ENCODE measurements around the gene GSTT4.
"Not testable (repeated sequence)": the region's sequence is repeated elsewhere in the genome, so short reads cannot be mapped to it uniquely, and the experiment has no call there.

GSTT4 gene

DNA sequence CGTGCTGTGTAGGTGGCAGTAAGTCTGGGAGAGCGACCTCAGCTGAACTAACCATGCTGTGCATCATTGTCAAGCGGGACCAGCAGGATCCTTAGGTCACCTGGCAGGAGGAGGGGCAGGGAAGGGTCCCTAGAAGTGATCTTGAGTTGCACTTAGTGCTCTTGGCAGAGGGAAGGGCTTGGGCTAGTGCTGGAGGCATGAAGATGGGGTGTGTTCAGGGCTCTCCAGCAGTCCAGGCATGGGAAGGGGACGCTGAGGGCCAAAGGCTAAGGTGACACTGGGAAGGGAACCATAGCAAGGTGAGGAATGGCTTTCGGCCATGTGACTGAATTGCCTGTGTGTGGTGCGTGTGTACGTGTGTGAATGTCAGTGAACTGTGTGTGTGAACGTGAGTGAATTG, 19.2 kb downstream of the GSTT4 start:
- not testable (repeated sequence) for DNase-seq

GRCh38 chr22:23984430-23984829, 20.8 kb downstream of the GSTT4 start:
- peak; percentile 4 for DNase-seq

DNA sequence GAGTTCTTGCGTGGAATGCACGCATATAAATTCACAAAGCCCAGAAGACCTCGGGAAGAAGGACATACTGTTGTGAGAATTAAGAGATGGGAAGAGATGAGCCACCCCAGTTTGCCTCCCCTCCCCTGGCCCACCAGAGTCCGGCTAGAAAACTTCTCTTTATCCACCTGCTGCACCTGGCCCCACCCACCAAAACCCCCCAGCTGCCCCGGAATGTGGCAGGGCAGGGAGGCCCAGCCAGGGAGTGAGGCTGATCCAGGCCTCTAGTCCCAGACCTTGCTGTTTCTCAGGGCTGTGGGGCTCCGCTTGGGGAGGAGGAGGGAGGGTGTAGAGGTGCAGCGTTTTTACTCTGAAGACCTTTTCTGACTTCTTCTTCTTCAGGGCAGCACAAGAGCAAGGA, 24.7 kb downstream of the GSTT4 start:
- DNase-seq, result not testable (repeated sequence)

DNA sequence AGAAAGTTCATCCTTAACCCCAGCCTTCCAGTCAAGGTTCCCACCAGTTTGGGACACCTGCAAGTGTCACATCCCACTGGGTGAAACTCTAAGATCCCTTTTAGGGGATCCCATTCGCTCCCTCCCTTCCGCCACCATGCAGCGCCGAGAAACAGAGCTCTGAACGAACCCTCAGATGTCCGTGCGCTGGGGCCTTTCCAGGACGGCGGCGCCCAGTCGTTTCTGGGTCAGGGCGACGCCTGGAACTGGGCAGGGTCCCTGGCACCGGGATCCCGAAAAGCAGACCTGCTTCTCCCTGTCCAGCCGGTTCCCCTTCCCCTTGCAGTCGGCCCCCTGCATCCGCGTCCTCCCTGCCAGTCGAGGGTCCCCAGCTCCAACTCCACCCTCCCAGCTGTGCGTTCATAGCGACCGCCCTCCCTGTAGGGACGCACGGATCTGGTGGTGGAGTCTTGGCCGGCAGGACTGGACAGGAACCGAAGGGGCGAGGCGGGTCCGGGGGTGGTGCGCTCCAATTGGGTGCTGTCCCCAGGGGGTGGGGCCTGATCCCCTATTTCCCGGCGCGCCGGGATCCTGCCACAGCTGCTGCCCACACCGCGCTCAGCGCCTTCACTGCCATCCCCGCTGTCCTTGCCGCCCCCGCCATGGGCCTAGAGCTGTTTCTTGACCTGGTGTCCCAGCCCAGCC, 25.6 kb downstream of the GSTT4 start, which contains the start of gene GSTT2:
Gene GSTT2 (plus strand): TSS at position 578 of the 684 bp plus-strand sequence.
- not testable (repeated sequence) for DNase-seq

GRCh38 chr22:23977304-23977703, 27.9 kb downstream of the GSTT4 start:
- not testable (repeated sequence) for DNase-seq

- not testable (repeated sequence) for DNase-seq
Observed at GRCh38 chr22:23974836-23975352, 30.4 kb downstream of the GSTT4 start.

- DNase-seq, result not testable (repeated sequence)
Observed at GRCh38 chr22:23974345-23974744, 30.9 kb downstream of the GSTT4 start, which contains the start of gene DDT. Gene DDT (minus strand): TSS chr22:23974441. CDS start chr22:23974414, 27 bp downstream.

GRCh38 chr22:23971927-23972326, 33.3 kb downstream of the GSTT4 start:
- not testable (repeated sequence) for DNase-seq

DNA sequence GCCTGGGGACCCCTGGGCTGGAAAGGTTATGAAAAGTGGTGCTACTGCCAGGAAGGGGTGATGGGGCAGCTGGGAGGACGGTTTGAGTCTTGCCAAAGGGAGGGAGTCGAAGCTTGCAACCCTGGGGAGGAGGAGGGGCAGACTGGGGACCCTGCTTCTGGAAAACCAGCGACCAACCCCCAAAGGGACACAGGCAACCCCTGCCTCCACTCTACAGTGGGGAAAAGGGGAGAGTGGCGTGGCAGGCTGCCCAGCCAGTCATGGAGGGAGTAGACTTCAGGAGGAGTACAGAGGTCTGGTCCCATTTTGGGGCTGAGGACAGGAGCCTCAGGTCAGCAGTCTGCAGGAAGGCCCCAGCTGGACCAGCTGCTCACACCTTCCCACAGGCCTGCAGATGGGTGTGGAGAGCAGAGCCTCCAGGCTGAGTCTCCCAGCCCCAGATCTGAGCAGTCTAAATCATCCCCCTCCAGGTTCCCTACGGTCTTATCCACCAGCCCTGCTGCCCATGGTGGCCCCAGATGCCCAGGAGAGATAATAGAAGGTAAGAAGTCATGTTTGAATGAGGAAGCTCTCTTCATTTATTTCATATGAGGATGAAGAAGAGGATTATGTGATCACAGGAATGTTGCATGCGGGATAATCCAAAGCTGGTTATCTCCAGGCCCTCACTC, 34.3 kb downstream of the GSTT4 start:
- no peak for DNase-seq

GRCh38 chr22:23970201-23970641, 35.0 kb downstream of the GSTT4 start:
- no peak for DNase-seq

GRCh38 chr22:23969071-23969470, 36.2 kb downstream of the GSTT4 start:
- DNase-seq, result no peak

- not testable (repeated sequence) for DNase-seq
Observed at GRCh38 chr22:23966568-23966967, 38.7 kb downstream of the GSTT4 start, which contains the start of gene DDTL. Gene DDTL (plus strand): TSS chr22:23966888. CDS start chr22:23966915, 27 bp downstream.

DNA sequence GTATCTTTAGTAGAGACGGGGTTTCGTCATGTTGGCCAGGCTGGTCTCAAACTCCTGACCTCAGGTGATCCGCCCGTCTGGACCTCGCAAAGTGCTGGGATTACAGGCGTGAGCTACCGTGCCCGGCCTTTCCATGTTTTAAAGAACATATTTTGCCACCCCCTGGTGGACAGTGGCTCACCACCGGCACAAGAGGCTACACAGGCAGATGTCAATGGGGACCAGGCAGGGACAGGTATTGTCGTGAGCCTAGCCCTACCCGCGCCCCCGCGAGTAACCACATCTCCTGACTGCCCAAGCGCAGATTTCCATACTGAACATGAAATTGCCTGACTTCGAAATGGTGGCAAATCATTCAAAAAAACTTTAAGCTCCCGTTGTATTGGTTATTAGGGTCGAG, 39.2 kb downstream of the GSTT4 start:
- DNase-seq, result not testable (repeated sequence)

- not testable (repeated sequence) for DNase-seq
Observed at GRCh38 chr22:23961084-23961771, 44.0 kb downstream of the GSTT4 start, which contains the start of gene GSTT2B. Gene GSTT2B (minus strand): TSS chr22:23961195. CDS start chr22:23961131, 64 bp downstream.

DNA sequence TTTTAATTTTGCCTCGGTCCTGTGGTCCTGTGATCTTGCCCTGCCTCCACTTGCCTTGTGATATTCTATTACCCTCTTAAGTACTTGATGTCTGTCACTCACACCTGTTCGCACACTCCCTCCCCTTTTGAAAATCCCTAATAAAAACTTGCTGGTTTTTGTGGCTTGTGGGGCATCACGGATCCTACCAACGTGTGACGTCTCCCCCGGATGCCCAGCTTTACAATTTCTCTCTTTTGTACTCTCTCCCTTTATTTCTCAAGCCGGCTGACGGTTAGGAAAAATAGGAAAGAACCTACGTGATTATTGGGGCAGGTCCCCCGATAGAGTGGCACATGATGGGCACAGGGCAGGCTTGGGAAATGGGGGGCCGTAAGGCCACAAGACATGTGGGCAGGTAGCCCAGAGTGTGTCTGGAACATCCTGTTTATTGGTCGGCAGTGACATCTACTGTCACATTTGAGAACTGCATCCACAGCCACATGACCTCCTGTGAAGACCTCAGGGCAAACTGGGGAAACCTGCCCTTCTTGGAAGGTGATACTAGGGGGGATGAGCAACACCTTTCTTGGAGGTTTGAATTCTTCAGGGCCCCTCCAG, 48.9 kb downstream of the GSTT4 start:
- DNase-seq, result peak; percentile 42

DNA sequence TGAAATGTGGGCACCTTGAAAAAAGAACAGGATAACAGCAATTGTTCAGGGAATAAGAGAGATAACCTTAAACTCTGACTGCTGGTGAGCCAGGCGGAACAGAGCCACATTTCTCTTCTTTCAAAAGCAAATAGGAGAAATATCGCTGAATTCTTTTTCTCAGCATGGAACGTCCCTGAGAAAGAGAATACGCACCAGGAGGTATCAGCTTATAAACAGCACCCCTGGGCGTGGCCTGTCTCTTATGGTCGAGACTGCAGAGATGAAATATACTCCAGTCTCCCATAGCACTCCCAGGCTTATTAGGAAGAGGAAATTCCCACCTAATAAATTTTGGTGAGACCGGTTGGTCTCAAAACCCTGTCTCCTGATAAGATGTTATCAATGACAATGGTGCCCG, 49.4 kb downstream of the GSTT4 start:
- DNase-seq, result not testable (repeated sequence)

DNA sequence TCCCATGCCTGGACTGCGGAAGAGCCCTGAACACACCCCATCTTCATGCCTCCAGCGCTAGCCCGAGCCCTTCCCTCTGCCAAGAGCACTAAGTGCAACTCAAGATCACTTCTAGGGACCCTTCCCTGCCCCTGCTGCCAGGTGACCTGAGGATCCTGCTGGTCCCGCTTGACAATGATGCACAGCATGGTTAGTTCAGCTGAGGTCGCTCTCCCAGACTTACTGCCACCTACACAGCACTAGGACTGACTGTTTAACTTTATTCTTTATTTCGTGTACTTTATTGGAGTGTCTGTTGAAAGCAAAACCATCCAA, 50.3 kb downstream of the GSTT4 start:
- DNase-seq, result not testable (repeated sequence)

GRCh38 chr22:23954193-23954990, 50.9 kb downstream of the GSTT4 start:
- not testable (repeated sequence) for DNase-seq

- not testable (repeated sequence) for DNase-seq
Observed at GRCh38 chr22:23953485-23953884, 51.8 kb downstream of the GSTT4 start.

- DNase-seq, result not testable (repeated sequence)
Observed at GRCh38 chr22:23952794-23953405, 52.4 kb downstream of the GSTT4 start.

DNA sequence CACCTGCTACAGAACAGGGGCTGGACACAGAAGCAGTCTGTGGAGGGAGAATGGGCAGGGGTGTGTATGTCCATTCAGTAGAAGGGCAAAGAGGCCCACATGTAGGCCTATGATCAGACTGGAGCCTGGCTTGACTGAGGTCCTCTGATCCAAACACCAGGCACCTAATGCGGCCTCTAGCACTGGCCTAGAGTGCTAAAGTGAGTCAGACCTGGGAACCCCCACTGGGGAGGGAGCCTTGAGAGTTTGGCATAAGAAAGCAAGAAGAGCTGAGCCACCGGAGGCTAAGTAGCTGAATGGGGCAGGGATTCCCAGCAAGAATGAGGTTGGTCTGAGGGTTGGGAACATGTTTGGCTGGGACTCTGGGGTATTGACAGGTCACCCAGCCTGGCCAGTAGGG, 53.9 kb downstream of the GSTT4 start:
- not testable (repeated sequence) for DNase-seq
